ENCODE data around the gene SPINK4.

GRCh38 chr9:33291031-33291397 lies 51.0 kb downstream of the SPINK4 start:
- TF ChIP-seq TAF1 (IDR thresholded peaks at IDR 0.05; ENCODE audit: borderline replicate concordance, low read depth, low read length): no peak
- TF ChIP-seq POLR2AphosphoS5 (IDR thresholded peaks at IDR 0.05; ENCODE audit: low read depth, low read length): no peak

All from GM12892 (cell line).